NCI-H1105 (cell line): Measurements from ENCODE around the gene SLF2.

Source experiments
- DNase-seq: peaks from one replicate; lab custom pipeline; 2025; lab: John Stamatoyannopoulos, UW

Gene SLF2, protein sequence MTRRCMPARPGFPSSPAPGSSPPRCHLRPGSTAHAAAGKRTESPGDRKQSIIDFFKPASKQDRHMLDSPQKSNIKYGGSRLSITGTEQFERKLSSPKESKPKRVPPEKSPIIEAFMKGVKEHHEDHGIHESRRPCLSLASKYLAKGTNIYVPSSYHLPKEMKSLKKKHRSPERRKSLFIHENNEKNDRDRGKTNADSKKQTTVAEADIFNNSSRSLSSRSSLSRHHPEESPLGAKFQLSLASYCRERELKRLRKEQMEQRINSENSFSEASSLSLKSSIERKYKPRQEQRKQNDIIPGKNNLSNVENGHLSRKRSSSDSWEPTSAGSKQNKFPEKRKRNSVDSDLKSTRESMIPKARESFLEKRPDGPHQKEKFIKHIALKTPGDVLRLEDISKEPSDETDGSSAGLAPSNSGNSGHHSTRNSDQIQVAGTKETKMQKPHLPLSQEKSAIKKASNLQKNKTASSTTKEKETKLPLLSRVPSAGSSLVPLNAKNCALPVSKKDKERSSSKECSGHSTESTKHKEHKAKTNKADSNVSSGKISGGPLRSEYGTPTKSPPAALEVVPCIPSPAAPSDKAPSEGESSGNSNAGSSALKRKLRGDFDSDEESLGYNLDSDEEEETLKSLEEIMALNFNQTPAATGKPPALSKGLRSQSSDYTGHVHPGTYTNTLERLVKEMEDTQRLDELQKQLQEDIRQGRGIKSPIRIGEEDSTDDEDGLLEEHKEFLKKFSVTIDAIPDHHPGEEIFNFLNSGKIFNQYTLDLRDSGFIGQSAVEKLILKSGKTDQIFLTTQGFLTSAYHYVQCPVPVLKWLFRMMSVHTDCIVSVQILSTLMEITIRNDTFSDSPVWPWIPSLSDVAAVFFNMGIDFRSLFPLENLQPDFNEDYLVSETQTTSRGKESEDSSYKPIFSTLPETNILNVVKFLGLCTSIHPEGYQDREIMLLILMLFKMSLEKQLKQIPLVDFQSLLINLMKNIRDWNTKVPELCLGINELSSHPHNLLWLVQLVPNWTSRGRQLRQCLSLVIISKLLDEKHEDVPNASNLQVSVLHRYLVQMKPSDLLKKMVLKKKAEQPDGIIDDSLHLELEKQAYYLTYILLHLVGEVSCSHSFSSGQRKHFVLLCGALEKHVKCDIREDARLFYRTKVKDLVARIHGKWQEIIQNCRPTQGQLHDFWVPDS

DNA sequence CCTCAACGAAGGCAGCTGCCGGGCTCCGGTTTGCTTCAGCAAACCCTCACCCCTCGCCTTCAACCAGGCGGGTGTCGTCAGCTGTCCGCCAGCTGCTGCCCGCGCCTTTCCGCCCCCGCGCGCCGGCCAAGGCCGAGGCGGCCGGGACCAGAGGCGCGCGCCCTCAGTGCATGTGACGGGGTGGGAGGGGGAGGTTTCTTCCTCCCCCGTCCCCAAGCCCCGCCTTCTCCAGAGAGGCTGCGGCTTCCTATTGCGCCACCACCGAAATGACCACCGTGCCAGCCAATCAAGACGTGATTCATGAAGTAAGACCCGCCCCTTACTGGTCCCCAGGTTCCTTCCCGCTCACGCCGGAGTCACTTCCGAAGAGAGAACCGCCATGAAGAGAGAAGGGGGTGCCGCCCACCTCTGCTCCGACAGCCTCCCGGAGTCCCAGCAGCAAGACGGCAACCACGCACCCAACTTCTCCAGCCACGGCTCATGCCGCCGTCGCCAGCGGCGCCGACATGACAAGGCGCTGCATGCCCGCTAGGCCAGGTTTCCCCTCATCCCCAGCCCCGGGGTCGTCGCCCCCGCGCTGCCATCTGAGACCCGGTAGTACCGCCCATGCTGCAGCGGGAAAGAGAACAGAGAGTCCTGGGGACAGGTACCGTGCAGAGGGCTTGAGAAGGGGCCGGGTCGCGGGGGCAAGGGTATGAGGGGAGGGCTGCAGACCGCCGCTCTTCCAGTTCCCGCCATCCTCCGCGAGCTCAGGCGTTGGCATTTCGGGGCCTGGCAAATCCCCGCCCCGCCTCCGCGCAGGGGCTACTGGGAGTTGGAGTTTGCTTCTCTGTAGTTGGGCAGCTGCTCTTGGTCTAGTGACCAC is at the start of gene SLF2:
SLF2 (plus strand) TSS at position 359 of the 865 bp plus-strand sequence; CDS start at position 507, 148 bp downstream.
- DNase-seq, result peak; percentile 92

GRCh38 chr10:100863433-100863832 is 49.3 kb upstream of the SLF2 start:
- DNase-seq, result no peak

DNA sequence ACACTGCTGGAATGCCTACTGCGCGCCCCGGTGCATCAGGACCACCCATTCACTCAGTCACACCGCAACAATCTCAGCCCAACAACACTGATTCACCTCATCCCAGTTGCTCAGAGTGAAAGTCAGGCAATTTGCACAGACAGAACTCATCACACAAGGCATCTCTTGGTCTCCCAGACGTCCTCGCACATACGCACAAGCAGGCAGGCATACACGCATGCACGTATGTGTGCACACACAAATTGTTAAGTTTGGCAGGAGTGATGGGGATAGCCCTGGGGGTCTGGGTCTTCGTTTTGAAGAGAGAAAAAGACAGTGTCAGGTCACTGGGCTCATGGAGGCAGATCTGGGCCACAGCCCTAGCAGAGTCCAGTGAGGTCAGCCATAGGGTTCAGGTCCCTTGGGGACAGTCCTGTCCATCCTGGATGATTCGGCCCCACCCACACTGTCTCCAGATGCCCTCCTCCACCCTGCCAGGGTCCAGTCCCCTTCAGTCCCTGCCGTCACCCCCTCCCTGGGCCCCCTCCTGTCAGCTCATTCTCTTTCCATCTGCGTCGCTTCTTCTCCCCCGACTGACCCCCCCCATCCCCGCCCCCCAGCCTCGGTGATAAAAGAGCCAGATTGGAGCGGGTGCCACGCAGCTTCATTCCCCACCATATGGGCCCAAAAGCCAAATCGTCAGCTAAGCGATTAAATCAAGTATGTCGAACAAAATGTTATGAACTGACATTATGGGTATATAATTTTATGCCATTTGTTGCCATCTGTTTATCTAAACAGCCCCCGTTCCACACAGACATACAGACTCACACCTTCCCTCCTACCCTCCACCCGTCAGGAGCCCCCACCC is 48.5 kb upstream of the SLF2 start:
- no peak for DNase-seq

- DNase-seq, result no peak
Observed at GRCh38 chr10:100864978-100865377, 47.8 kb upstream of the SLF2 start.

DNA sequence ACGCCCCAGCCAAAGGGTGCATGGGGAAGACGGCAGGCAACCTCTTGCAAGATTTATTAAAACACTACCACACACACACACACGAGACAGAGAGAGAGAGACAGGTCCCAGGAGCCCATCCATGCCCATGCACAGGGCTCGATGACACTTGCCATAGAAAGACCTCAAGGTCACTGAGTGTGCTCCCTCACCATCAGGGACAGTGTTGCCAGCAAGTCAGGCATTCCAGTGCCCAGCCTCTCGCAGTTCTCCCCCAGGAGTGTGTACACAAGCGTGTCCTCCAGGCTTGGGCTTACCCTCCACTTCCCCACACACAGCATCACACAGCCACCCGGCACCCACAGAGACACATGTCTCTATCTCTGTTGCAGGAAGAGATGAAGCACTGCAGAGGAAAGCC is 46.8 kb upstream of the SLF2 start:
- no peak for DNase-seq

DNA sequence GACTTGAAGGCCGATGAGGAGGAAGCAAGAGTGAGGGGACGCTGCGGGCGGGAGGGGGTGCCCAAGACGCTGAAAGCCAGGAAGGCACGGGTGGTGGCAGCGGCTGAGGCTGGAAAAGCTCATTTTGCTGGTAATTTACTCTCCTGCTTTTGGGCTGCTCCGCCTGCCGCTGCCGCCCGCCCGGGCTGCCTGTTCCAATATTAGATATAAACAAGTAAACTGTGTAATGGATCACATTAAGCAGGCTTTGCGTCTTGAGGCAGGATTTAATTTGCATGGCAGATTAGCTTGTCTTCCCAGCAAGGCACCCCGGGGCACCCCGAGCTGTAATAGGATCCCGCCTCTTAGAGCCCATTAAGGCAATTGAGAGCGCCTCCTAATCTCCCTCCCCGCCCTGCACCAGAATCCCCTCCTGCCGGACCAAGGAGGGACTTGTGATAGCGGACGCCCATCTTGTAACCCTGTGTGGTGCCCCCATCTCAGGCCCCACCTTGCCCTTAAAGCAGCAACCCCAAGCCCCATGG is 46.1 kb upstream of the SLF2 start:
- no peak for DNase-seq

DNA sequence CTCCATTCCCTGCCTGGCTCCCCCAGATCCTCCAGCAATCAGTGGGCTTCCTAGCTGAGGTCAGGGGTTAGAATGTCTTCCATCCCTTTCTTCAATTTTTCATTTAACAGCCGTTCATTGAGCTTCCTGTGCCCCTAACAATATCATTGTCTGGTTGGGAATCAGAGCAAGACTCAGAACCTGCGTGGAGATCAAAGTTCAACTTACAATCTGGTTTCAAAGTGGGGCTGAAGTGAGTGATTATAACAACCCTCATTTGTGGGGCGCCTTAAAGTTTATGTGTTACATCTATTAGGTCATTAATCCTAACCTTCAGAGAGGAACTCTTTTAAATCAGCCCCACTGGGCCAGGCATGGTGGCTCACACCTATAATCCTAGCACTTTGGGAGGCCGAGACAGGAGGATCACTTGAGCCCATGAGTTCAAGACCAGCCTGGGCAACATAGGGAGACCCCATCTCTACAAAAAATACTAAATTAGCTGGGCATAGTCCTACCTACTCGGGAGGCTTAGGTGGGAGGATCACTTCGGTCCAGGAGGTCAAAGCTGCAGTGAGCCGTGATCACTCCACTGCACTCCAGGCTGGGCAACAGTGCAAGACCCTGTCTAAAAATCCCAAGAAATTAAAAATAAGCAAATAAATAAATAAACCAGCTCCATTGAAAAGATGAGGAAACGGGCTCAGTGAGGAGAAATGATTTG is 45.4 kb upstream of the SLF2 start:
- no peak for DNase-seq

GRCh38 chr10:100868382-100868781 is 44.4 kb upstream of the SLF2 start:
- DNase-seq, result no peak

- DNase-seq, result no peak
Observed at GRCh38 chr10:100869399-100869798, 43.4 kb upstream of the SLF2 start.

DNA sequence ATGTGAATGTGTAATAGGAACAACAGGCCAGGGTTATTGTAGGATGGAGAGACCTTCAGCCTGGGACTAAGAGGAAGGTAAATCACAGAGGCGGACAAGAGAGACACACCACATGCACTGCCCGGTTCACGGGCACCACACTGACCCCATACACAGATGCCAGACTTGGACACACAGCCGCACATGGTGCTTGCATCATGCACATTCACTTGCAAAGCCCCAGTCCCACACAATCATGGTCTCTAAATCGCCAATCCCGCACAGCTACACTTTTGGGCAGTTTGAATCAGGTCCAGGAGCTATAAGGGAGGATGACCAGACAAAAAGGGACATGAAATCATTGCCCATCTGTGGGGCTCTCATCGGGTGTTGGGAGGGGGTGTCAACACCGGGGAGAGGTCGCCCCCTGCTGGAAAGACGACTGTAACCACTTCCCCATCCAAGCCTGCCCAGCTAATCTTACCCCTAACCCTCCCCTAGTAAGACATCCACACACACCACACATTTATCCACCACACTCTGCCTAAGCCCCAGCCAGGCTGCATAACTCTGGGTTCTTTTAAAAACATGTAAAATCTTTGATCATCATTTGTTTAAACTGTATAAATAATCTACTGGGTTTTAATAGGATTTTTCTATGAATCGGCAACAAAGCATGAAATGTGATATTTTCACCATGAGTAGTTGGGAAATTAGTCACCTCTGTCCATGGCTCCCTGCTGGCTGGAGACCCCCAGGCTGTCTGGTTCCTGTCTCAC is 40.5 kb upstream of the SLF2 start:
- no peak for DNase-seq

- no peak for DNase-seq
Observed at GRCh38 chr10:100873146-100873826, 39.5 kb upstream of the SLF2 start.

DNA sequence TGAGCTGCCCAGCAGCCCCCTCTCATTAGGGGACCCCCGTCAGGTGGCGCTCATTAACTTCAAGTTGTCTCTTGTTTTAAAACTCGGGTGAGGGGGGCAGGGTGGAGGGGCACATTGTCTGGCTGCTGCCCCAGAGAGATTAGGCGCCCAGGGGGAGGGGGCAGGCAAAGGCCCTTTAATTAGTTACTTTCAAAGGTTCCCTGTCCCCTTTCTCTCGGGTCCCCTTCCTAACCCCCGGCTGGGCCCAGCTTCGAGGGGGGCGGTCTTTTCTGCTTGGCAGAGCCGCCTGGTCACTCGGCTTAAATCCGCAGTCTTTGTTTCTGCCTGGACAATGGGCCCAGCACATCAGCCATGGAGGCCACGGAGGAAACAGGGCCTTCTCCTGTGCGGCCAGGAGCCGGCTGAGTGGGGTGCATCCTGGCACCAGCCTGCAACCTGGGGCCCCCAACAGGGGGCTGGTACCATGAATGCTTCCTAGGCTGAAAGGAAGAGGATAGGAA is 38.9 kb upstream of the SLF2 start:
- no peak for DNase-seq

DNA sequence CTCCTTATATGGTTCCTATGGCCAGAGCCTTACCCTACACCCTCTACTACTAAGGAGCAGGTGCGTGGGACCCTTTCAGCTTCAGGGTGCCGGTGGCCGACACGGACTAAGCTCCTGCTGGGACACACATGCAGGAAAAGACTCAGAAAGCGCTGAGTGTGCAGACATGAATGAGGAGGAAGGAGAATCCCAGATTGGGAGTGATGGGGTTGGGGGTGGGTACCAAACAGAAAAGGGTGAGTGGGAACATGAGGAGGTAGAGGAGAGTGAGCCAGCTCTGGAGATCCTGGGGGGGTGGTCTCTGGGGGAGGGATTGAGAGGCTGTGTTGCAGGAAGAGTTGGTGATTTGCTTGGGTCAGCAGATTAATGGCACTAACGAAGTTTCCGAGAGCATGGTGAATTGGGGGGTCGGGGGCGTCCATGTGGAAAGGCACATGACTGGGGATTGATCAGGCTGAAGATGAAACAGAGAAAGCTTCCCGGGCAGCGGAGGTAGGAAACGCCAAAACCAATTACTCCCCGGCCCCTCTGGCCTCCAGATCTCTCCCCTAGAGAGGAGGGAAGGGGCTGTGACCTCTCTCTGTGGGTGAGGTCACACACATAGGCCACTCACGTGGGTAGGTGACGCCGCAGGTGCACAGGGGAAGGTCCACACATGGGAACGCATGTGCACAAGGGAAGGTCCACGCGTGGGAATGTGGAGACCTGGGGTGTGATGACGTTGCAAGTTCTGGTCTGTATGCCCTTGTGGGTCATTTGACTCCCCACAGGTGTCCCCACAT is 37.9 kb upstream of the SLF2 start:
- DNase-seq, result no peak

- no peak for DNase-seq
Observed at GRCh38 chr10:100875484-100876166, 37.1 kb upstream of the SLF2 start.

GRCh38 chr10:100876585-100877460 is 35.9 kb upstream of the SLF2 start:
- DNase-seq, result no peak

- DNase-seq, result no peak
Observed at GRCh38 chr10:100877461-100877850, 35.3 kb upstream of the SLF2 start.
